Endodermal cell (in vitro differentiated cells): ENCODE results near the gene FER. TPM values are rescaled to one million over a fixed set of nuclear protein-coding genes. Genes with fewer than 3 reads are reported as not detected.
"Not testable (repeated sequence)": the region's sequence is repeated elsewhere in the genome, so short reads cannot be mapped to it uniquely, and the experiment has no call there.

ENCODE experiments used
- DNase-seq: peaks from one replicate; pipeline ENCODE4 v3.0.0-alpha.2; 2017
- H3K27ac ChIP-seq: 2 replicates; pipeline ENCODE4 v1.5.1; 2013; ENCODE audit warnings: mild to moderate bottlenecking, low read depth, low read length, moderate library complexity
- H3K27me3 ChIP-seq: 2 replicates; pipeline ENCODE4 v1.6.1; 2013; ENCODE audit warnings: mild to moderate bottlenecking, low read length, moderate library complexity; ENCODE audit not compliant: insufficient read depth, control insufficient read depth, poor library complexity, severe bottlenecking
- H3K36me3 ChIP-seq: 2 replicates; pipeline ENCODE4 v1.7.0; 2013; ENCODE audit warnings: mild to moderate bottlenecking, low read length, moderate library complexity; ENCODE audit not compliant: control insufficient read depth, insufficient read depth
- H3K4me1 ChIP-seq: one replicate; pipeline ENCODE4 v1.7.0; 2013; ENCODE audit warnings: low read length; ENCODE audit not compliant: control insufficient read depth, insufficient read depth
- H3K4me3 ChIP-seq: 2 replicates; pipeline ENCODE4 v1.5.1; 2013; ENCODE audit warnings: mild to moderate bottlenecking, low read length, moderate library complexity
- H3K9ac ChIP-seq: 2 replicates; pipeline ENCODE4 v1.6.1; 2013; ENCODE audit warnings: mild to moderate bottlenecking, low read length, moderate library complexity; ENCODE audit not compliant: poor library complexity, severe bottlenecking; ENCODE audit errors: extremely low read depth
- H3K9me3 ChIP-seq: 2 replicates; pipeline ENCODE4 v1.6.1; 2013; ENCODE audit warnings: mild to moderate bottlenecking, low read length, moderate library complexity; ENCODE audit not compliant: control insufficient read depth
- H3K27ac Mint-ChIP-seq: 2 replicates; pipeline ENCODE4 v1.8.0; 2020; ENCODE audit warnings: mixed read lengths
- H3K27me3 Mint-ChIP-seq: 2 replicates; pipeline ENCODE4 v1.8.0; 2021; ENCODE audit warnings: mild to moderate bottlenecking, mixed read lengths; ENCODE audit not compliant: insufficient read depth
- H3K36me3 Mint-ChIP-seq: 2 replicates; pipeline ENCODE4 v1.8.0; 2020; ENCODE audit warnings: low read depth, mixed read lengths
- H3K4me1 Mint-ChIP-seq: 2 replicates; pipeline ENCODE4 v1.8.0; 2020; ENCODE audit warnings: mixed read lengths
- H3K4me3 Mint-ChIP-seq: 2 replicates; pipeline ENCODE4 v1.8.0; 2020; ENCODE audit warnings: mild to moderate bottlenecking, moderate library complexity, mixed read lengths
- H3K9me3 Mint-ChIP-seq: 2 replicates; pipeline ENCODE4 v1.8.0; 2020; ENCODE audit warnings: mild to moderate bottlenecking, mixed read lengths
- WGBS, 2 experiments: methylation state at CpG; one replicate each; pipeline versions ENCODE4 v1.1.5 to v1.1.7; 2013; ENCODE audit warnings: missing lambda C conversion rate in 2 of 2, mixed read lengths in 1 of 2; ENCODE audit not compliant: insufficient coverage in 1 of 2, insufficient read length in 1 of 2; 5-methylcytosine and 5-hydroxymethylcytosine counted together
- long read RNA-seq, 4 experiments: library from polyadenylated mRNA in 2 of 4; library from RNA in 1 of 4; library from capped mRNA in 1 of 4; stranded (forward) in 3 of 4; unstranded in 1 of 4; transcript quantifications; one replicate each; pipeline ENCODE4 v2.0.0, GENCODE V29; 2020 to 2021; ENCODE audit warnings: inconsistent platforms in 1 of 4
- polyA plus RNA-seq, 2 experiments: library from polyadenylated mRNA; stranded (reverse); fragments of 50-300 nt; gene quantifications; one replicate each; pipeline ENCODE4 v1.2.3, GENCODE V29; 2013
- total RNA-seq, 2 donors: library from RNA; stranded (reverse); fragmentation: NEBNext Ultra II Directional in 1 of 2; extraction: Animal tissue kit (Norgen Biotek cat#: 25700) in 1 of 2; gene quantifications; 2 replicates in 1 of 2; 3 replicates in 1 of 2; pipeline ENCODE4 v1.2.1, GENCODE V29; 2021
- TF ChIP-seq, protein P1 (sequence below): fragments of 200-600 bp; sonication (generic); conservative IDR thresholded peaks from 2 replicates; pipeline ENCODE4 v1.5.0; 2021; ENCODE audit warnings: antibody characterized with exemption, mild to moderate bottlenecking

FER gene
- total RNA-seq = 10 to 100 TPM; 24.5 to 26.8 TPM
- 10.2 TPM for polyA plus RNA-seq (2013, experiment 1 of 2)
- polyA plus RNA-seq (2013, experiment 2 of 2) = 10.9 TPM
- long read RNA-seq, experiment 1, partial matches to known transcripts = 2 of 4 reads
- long read RNA-seq, experiment 1, other reads (novel, unspliced or antisense) = 2 of 4 reads
- long read RNA-seq, experiment 2, partial matches to known transcripts = 2 of 16 reads
- long read RNA-seq, experiment 2, other reads (novel, unspliced or antisense) = 14 of 16 reads
- long read RNA-seq, experiment 3, partial matches to known transcripts = 1 of 37 reads
- long read RNA-seq, experiment 3, other reads (novel, unspliced or antisense) = 34 of 37 reads
- long read RNA-seq, experiment 4, partial matches to known transcripts = 1 of 11 reads
- long read RNA-seq, experiment 4, other reads (novel, unspliced or antisense) = 9 of 11 reads

- H3K9me3 Mint-ChIP-seq = no peaks in the 10 kb centered on the region
- peaks cover 6% of the 10 kb centered on the region for H3K9me3 ChIP-seq
- peak within 1 kb of the TSS; percentile 93 for H3K9ac ChIP-seq
- no peaks in the 10 kb centered on the region for H3K4me1 ChIP-seq
- 4 to 5% methylated on average over 5 to 21 of the region's 21 CpGs for WGBS, 2 experiments
- H3K27me3 Mint-ChIP-seq = no peaks in the 10 kb centered on the region
- peak within 1 kb of the TSS; percentile 97 for H3K27ac ChIP-seq
- H3K36me3 ChIP-seq = no peaks in the 10 kb centered on the region
- peaks cover 15% of the 10 kb centered on the region for H3K4me1 Mint-ChIP-seq
- no peaks in the 10 kb centered on the region for H3K27me3 ChIP-seq
- peak within 1 kb of the TSS; percentile 76 for H3K4me3 Mint-ChIP-seq
- TF ChIP-seq, protein P1, sequence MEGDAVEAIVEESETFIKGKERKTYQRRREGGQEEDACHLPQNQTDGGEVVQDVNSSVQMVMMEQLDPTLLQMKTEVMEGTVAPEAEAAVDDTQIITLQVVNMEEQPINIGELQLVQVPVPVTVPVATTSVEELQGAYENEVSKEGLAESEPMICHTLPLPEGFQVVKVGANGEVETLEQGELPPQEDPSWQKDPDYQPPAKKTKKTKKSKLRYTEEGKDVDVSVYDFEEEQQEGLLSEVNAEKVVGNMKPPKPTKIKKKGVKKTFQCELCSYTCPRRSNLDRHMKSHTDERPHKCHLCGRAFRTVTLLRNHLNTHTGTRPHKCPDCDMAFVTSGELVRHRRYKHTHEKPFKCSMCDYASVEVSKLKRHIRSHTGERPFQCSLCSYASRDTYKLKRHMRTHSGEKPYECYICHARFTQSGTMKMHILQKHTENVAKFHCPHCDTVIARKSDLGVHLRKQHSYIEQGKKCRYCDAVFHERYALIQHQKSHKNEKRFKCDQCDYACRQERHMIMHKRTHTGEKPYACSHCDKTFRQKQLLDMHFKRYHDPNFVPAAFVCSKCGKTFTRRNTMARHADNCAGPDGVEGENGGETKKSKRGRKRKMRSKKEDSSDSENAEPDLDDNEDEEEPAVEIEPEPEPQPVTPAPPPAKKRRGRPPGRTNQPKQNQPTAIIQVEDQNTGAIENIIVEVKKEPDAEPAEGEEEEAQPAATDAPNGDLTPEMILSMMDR = no peak
- H3K27ac Mint-ChIP-seq = peak within 1 kb of the TSS; percentile 99
- DNase-seq = no peak
- no peaks in the 10 kb centered on the region for H3K36me3 Mint-ChIP-seq
- peak within 1 kb of the TSS; percentile 96 for H3K4me3 ChIP-seq
Observed at GRCh38 chr5:108747774-108748400, at the start of gene FER. TSS of gene FER (plus strand) at chr5:108747897. CDS start at chr5:108798183, 50,286 bp downstream.

GRCh38 chr5:108700388-108700787 is 47.3 kb upstream of the FER start:
- not testable (repeated sequence) for H3K4me3 ChIP-seq, H3K9me3 Mint-ChIP-seq
- WGBS, 2 experiments = 80 to 99% methylated on average over 1 to 5 of the region's 5 CpGs

GRCh38 chr5:108700930-108701329 is 46.8 kb upstream of the FER start:
- no peaks in the 10 kb centered on the region for H3K36me3 ChIP-seq
- H3K27me3 ChIP-seq = no peaks in the 10 kb centered on the region
- Mint-ChIP-seq H3K4me1 (peaks cover 6% of the 10 kb centered on the region), H3K36me3 (no peaks in the 10 kb centered on the region), H3K9me3 (no peaks in the 10 kb centered on the region), H3K27me3 (no peaks in the 10 kb centered on the region), H3K4me3 (no peak overlapping the region), H3K27ac (no peak overlapping the region)
- TF ChIP-seq, protein P1 = no peak
- H3K27ac ChIP-seq = no peak overlapping the region
- H3K9ac ChIP-seq = no peak overlapping the region
- no peak overlapping the region for H3K4me3 ChIP-seq
- no peaks in the 10 kb centered on the region for H3K9me3 ChIP-seq
- 80 to 100% methylated on average over 1 to 3 of the region's 3 CpGs for WGBS, 2 experiments
- no peak for DNase-seq
- H3K4me1 ChIP-seq = no peaks in the 10 kb centered on the region

More at GRCh38 chr5:108700388-108700787, 47.3 kb upstream of the FER start:
- not testable (repeated sequence) for H3K9ac ChIP-seq, DNase-seq, H3K4me1 ChIP-seq, H3K36me3 ChIP-seq, H3K4me3 Mint-ChIP-seq, H3K27me3 Mint-ChIP-seq, H3K36me3 Mint-ChIP-seq, H3K27ac ChIP-seq, H3K9me3 ChIP-seq, H3K4me1 Mint-ChIP-seq, H3K27ac Mint-ChIP-seq, H3K27me3 ChIP-seq
